ENCODE results near the gene AIFM1.

The AIFM1 gene

GRCh38 chrX:130171446-130172126 lies 5.9 kb upstream of the AIFM1 start, which contains the start of gene RAB33A:
Gene RAB33A, plus strand, starts transcription at chrX:130171962. Its CDS starts 101 bp downstream, at chrX:130172063.
- no peak for DNase-seq (ENCODE audit: insufficient read length, low spot score)
- no peak for FAIRE-seq

- FAIRE-seq (no peak), DNase-seq (ENCODE audit: insufficient read length, low spot score) (no peak)
Observed at GRCh38 chrX:130170752-130171445, 5.3 kb upstream of the AIFM1 start.

DNA sequence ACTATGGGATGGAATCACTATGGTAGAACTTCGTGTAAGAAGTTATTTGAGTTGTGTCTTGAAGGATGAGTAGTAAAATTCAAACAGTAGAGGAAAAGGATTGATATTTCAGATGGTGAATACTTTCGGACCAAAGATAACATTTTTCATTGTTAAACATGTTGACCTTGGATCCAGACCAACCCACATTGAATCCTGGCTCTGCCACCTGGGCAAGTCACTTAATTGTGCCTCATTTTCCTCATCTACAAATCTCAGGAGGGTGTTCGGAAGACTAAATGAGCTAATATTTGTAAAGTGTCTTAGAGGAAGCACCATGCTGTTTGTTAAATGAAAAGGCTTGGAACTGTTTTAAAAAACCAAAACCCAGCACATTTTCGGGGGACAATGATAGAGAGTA lies 1.4 kb upstream of the AIFM1 start:
- no peak for DNase-seq (ENCODE audit: insufficient read length, low spot score)
- no peak for FAIRE-seq

DNA sequence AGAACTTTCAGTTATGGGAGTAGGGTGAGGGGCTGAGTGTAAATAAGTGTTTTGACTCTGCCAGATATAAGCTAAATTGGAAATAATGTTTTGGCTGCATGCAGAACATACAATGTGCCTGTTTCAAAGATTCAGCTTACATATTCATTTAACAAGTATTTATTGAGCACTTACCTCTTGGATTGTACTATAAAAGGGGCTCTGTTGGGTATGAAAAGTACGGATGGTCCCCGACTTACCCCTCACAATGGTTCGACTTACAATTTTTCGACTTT lies 799 bp upstream of the AIFM1 start:
- DNase-seq (ENCODE audit: insufficient read length, low spot score) (no peak), FAIRE-seq (no peak)

DNA sequence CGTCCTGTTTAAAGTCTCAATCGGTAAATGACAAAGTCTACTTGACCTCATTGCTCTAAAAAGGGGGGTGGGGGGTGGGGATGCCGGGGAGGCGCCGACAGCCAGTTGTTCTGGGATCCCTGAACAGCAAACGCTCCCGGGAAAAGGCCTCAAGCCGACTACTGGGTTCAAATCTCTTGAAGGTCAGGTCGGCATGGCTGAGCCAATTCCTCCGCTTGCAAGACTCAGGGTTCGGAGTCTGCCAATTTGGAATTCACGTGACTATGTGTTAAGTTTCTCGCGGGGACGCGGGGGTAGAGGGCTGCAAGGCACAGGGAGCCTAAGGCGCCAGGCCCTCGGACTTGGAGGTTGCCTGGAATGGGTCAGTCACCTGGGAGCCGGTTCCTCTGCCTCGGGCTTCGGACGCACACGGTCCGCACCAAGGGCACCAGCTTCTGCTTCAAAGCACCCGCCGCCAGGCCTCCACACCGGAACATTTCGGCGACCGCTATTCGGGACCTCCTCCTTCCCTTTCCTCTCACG lies 399 bp downstream of the AIFM1 start:
- DNase-seq (ENCODE audit: insufficient read length, low spot score): no peak
- FAIRE-seq: no peak

GRCh38 chrX:130163398-130163797 lies 2.2 kb downstream of the AIFM1 start:
- FAIRE-seq: no peak
- DNase-seq (ENCODE audit: insufficient read length, low spot score): no peak

- no peak for FAIRE-seq
Observed at GRCh38 chrX:130162094-130162735, 3.4 kb downstream of the AIFM1 start.

GRCh38 chrX:130159776-130160175 lies 5.9 kb downstream of the AIFM1 start:
- FAIRE-seq (no peak), DNase-seq (ENCODE audit: insufficient read length, low spot score) (no peak)

More at GRCh38 chrX:130162094-130162735, 3.4 kb downstream of the AIFM1 start:
- DNase-seq (ENCODE audit: insufficient read length, low spot score): no peak

- no peak for DNase-seq (ENCODE audit: insufficient read length, low spot score)
- FAIRE-seq: no peak
Observed at GRCh38 chrX:130158311-130158710, 7.3 kb downstream of the AIFM1 start.

GRCh38 chrX:130155564-130155963 lies 10.1 kb downstream of the AIFM1 start:
- DNase-seq (ENCODE audit: insufficient read length, low spot score) (no peak), FAIRE-seq (no peak)

GRCh38 chrX:130147631-130148030 lies 18.0 kb downstream of the AIFM1 start:
- DNase-seq (ENCODE audit: insufficient read length, low spot score): no peak
- FAIRE-seq: no peak

DNA sequence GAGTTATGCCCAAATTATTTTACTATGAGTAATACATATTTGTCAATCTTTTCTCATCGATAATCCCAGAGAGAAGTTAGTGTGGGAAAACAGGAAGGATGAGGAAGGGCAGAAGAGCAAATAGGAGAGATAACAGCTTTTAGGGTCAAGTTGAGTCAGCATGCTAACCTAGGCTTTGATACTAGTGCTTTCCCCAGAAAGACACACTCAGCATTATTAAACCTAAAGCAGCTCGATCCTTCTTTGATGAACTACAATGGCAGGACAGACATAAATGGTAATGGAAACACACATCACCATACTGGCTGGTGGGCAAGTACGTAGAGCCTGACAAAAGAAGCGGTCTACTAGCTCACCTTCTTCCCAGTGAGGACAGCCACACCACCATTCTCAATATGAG lies 20.5 kb downstream of the AIFM1 start:
- DNase-seq (ENCODE audit: insufficient read length, low spot score) (no peak), FAIRE-seq (no peak)

DNA sequence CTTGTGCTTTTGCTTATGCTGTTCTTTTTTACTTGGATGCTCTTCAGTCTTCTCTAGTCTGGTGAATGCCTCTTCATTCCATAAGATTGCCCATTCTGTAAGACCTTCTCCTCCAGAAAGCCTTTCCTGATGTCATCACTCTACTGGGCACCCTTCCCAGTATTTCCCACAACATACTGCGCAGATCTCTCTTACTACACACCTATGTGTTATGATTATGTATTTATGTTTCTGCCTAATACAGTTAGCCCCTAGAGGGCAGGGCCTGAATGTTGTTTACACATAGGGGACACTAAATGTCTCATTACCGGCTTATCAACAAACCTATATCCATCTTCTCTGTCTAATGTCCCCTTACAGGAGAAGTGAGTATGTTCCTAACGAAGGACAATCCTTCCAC lies 21.1 kb downstream of the AIFM1 start:
- no peak for FAIRE-seq
- no peak for DNase-seq (ENCODE audit: insufficient read length, low spot score)

GRCh38 chrX:130139474-130140201 lies 26.0 kb downstream of the AIFM1 start:
- FAIRE-seq: no peak
- DNase-seq (ENCODE audit: insufficient read length, low spot score): no peak

DNA sequence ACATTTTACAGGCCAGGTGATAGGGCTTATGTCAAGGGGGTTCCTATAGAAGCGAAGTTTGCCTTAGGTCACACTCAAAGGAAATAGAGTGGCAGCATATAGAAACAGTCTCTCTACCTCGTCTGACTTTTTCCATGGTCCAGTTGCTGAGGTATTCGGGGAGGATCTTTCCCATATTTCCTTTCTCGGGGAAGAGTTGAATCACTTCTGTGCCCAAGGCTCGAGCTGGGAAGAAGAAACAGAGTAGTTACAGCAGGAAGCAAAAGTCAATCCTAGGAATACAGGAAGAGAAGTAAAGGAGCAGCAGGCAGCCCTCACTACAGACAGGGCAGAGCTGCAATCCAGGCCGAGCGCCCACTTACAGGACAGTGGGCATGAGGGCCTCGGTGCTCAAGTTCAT lies 28.7 kb downstream of the AIFM1 start:
- no peak for FAIRE-seq

GRCh38 chrX:130136496-130136895 lies 29.1 kb downstream of the AIFM1 start:
- DNase-seq (ENCODE audit: insufficient read length, low spot score) (no peak), FAIRE-seq (no peak)

More for the DNA sequence above, 28.7 kb downstream of the AIFM1 start:
- no peak for DNase-seq (ENCODE audit: insufficient read length, low spot score)

- DNase-seq (ENCODE audit: insufficient read length, low spot score) (no peak), FAIRE-seq (no peak)
Observed at GRCh38 chrX:130130990-130131389, 34.7 kb downstream of the AIFM1 start.

GRCh38 chrX:130125091-130125874 lies 40.4 kb downstream of the AIFM1 start:
- DNase-seq (ENCODE audit: insufficient read length, low spot score) (no peak), FAIRE-seq (no peak)

DNA sequence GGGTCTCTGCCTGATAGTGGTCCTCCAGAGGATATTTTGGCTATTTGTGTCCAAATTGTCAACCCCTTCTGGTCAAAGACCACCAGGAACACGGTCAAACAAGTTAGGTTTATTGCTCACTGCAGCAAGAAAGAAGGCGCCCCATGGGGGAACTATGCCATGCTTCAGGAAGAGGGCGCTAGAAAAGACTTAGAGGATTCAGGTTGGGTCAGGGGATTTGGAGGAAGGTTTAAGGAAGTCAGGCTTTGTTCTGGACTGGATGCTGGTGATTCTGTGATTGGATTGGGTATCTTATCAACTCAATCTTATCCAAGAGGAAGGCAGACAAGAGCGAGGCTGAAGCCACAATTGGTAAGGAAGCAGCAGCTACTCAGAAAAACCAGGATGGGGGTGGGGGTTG lies 41.1 kb downstream of the AIFM1 start:
- FAIRE-seq (no peak), DNase-seq (ENCODE audit: insufficient read length, low spot score) (no peak)

GRCh38 chrX:130121505-130121800 lies 44.2 kb downstream of the AIFM1 start:
- no peak for FAIRE-seq
- no peak for DNase-seq (ENCODE audit: insufficient read length, low spot score)
